ENCODE results near the gene NEU2.

NEU2 gene

GRCh38 chr2:233032551-233033320 lies at the start of gene NEU2:
TSS of gene NEU2 (plus strand) at chr2:233032672. CDS start at chr2:233032672, 0 bp downstream.
- DNase-seq: no peak

GRCh38 chr2:232982926-232983668 lies 49.4 kb upstream of the NEU2 start:
- DNase-seq: no peak

- DNase-seq: no peak
These were observed 48.8 kb upstream of the NEU2 start for GRCh38 chr2:232983669-232984140.

GRCh38 chr2:232984451-232985207 lies 47.8 kb upstream of the NEU2 start:
- no peak for DNase-seq

- DNase-seq: no peak
These were observed 46.3 kb upstream of the NEU2 start for GRCh38 chr2:232986155-232986554.

- DNase-seq: no peak
These were observed 39.1 kb upstream of the NEU2 start for GRCh38 chr2:232993231-232993821.

GRCh38 chr2:232994446-232994845 lies 38.0 kb upstream of the NEU2 start:
- DNase-seq: no peak

GRCh38 chr2:232997749-232998665 lies 34.5 kb upstream of the NEU2 start:
- no peak for DNase-seq

GRCh38 chr2:232998666-232998985 lies 33.8 kb upstream of the NEU2 start:
- no peak for DNase-seq

- no peak for DNase-seq
These were observed 33.1 kb upstream of the NEU2 start for GRCh38 chr2:232999354-232999753.

- DNase-seq: no peak
These were observed 31.4 kb upstream of the NEU2 start for GRCh38 chr2:233000886-233001750.

- DNase-seq: no peak
These were observed 29.4 kb upstream of the NEU2 start for GRCh38 chr2:233002829-233003657.

GRCh38 chr2:233003658-233004555 lies 28.6 kb upstream of the NEU2 start:
- no peak for DNase-seq

- DNase-seq: no peak
These were observed 27.4 kb upstream of the NEU2 start for GRCh38 chr2:233005096-233005495.

- DNase-seq: no peak
These were observed 25.8 kb upstream of the NEU2 start for GRCh38 chr2:233006648-233007047.

GRCh38 chr2:233007270-233007669 lies 25.2 kb upstream of the NEU2 start:
- DNase-seq: no peak

- DNase-seq: no peak
These were observed 24.7 kb upstream of the NEU2 start for GRCh38 chr2:233007739-233008138.

- DNase-seq: no peak
These were observed 22.8 kb upstream of the NEU2 start for GRCh38 chr2:233009661-233010060.

All from CD4-positive, alpha-beta T cell treated with Interleukin-10 for 1 hour (primary cell).